ENCODE data around the gene ABCF2. TPM values are rescaled to one million over a fixed set of nuclear protein-coding genes. Genes with fewer than 3 reads are reported as not detected.

ABCF2 gene
- total and polyA plus RNA-seq, 2 of the 4 experiments (the other 2 are of a cell fraction), result 46.2 to 103 TPM

- Histone ChIP-seq H2BK20ac (ENCODE audit: low read depth, low read length) (no peak overlapping the region), H4K8ac (ENCODE audit: low read depth in 2 of 2, low read length in 2 of 2) (peak overlapping the region; percentile 75 to 84), H3K4me3 (ENCODE audit: insufficient read depth, low read depth, low read length) (peak overlapping the region; percentile 84), H3K79me1 (ENCODE audit: low read depth in 1 of 2, low read length in 2 of 2) (peaks cover 15 to 37% of the 10 kb centered on the region in 2 experiments), H4K5ac (ENCODE audit: low read depth, low read length) (no peak overlapping the region), H2BK120ac (ENCODE audit: low read depth, low read length) (no peak overlapping the region), H3K4ac (ENCODE audit: low read depth, low read length) (peak overlapping the region; percentile 47; the same call in 1 of the 2 replicates), H3K4me1 (ENCODE audit: control insufficient read depth, insufficient read depth, low read length) (peaks cover 7% of the 10 kb centered on the region), H2BK15ac (ENCODE audit: low read depth, low read length) (no peak overlapping the region), H3K9ac (ENCODE audit: low read depth, low read length) (peak overlapping the region; percentile 84), H3K23ac (ENCODE audit: low read depth, low read length) (peak overlapping the region; percentile 18; the same call in 1 of the 2 replicates), H4K91ac (ENCODE audit: insufficient read depth, low read depth, low read length) (peak overlapping the region; percentile 23; the same call in 1 of the 2 replicates), H3K9me3 (ENCODE audit: control insufficient read depth, insufficient read depth, low read length) (no peaks in the 10 kb centered on the region), H2AK9ac (replicated peaks; ENCODE audit: low read depth, low read length, poor library complexity) (peak overlapping the region; percentile 93), H3K36me3 (ENCODE audit: control insufficient read depth, insufficient read depth, low read length) (peaks cover 29% of the 10 kb centered on the region), H3K4me2 (ENCODE audit: low read depth, low read length) (peak overlapping the region; percentile 92), H2AFZ (replicated peaks; ENCODE audit: low read length, poor library complexity) (no peak overlapping the region), H3K14ac (replicated peaks; ENCODE audit: low read depth, low read length) (0 out of 2 replicates have a peak overlapping the region, but pooled peaks have one; percentile 23), H3K56ac (ENCODE audit: extremely low read depth, insufficient read depth, low read length) (no peak overlapping the region), H4K20me1 (ENCODE audit: insufficient read depth, low read length) (no peaks in the 10 kb centered on the region), H3K27me3 (ENCODE audit: control insufficient read depth, insufficient read depth, low read length) (no peaks in the 10 kb centered on the region), H2BK5ac (ENCODE audit: low read depth, low read length, poor library complexity, severe bottlenecking) (no peak overlapping the region), H3K27ac (ENCODE audit: insufficient read depth, low read length) (peak overlapping the region; percentile 62; the same call in 1 of the 2 replicates), H3K9me1 (ENCODE audit: insufficient read depth, low read length) (peaks cover 4% of the 10 kb centered on the region), H2AK5ac (ENCODE audit: low read depth, low read length) (peak overlapping the region; percentile 37; the same call in 1 of the 2 replicates), H3K18ac (ENCODE audit: low read depth, low read length) (no peak overlapping the region)
- ChIA-PET CTCF (no interaction called here), POLR2A (ENCODE audit: unreplicated experiment) (no interaction called here)
- in situ Hi-C loops (cut with MboI; ENCODE audit: low sequenced_read_pairs), result no loop called here
- no peak for TF ChIP-seq NFE2L2 (IDR thresholded peaks at IDR 0.05; ENCODE audit: low read depth, low read length)
- TF ChIP-seq CEBPB (IDR thresholded peaks at IDR 0.05; ENCODE audit: low read depth, low read length), result peak; percentile 93
- no peak for TF ChIP-seq MXI1 (IDR thresholded peaks at IDR 0.05; ENCODE audit: borderline replicate concordance, low read depth, low read length)
- TF ChIP-seq USF2 (IDR thresholded peaks at IDR 0.05; ENCODE audit: low read depth, low read length), result no peak
- dilution Hi-C loops (cut with HindIII; ENCODE audit: low sequenced_read_pairs, unreplicated experiment), result no loop called here
- BruUV-seq (replicated peaks), result no TSS peak
- ATAC-seq (ENCODE audit: low read depth) (no peak), DNase-seq (no peak)
- WGBS, 2 experiments (ENCODE audit: extremely low coverage in 2 of 2, insufficient read length in 1 of 2), result no CpG with 5 or more reads among the region's 8 CpGs
- intact Hi-C loops (cut with micrococcal nuclease), result no loop called here
Measured at GRCh38 chr7:151225948-151226510, 976 bp downstream of the ABCF2 start.

All from IMR-90 (cell line).